ENCODE data around the gene NGF.
"Not testable (repeated sequence)": the region's sequence is repeated elsewhere in the genome, so short reads cannot be mapped to it uniquely, and the experiment has no call there.

Gene NGF

GRCh38 chr1:115332813-115333608, 5.0 kb downstream of the NGF start:
- DNase-seq = no peak

DNA sequence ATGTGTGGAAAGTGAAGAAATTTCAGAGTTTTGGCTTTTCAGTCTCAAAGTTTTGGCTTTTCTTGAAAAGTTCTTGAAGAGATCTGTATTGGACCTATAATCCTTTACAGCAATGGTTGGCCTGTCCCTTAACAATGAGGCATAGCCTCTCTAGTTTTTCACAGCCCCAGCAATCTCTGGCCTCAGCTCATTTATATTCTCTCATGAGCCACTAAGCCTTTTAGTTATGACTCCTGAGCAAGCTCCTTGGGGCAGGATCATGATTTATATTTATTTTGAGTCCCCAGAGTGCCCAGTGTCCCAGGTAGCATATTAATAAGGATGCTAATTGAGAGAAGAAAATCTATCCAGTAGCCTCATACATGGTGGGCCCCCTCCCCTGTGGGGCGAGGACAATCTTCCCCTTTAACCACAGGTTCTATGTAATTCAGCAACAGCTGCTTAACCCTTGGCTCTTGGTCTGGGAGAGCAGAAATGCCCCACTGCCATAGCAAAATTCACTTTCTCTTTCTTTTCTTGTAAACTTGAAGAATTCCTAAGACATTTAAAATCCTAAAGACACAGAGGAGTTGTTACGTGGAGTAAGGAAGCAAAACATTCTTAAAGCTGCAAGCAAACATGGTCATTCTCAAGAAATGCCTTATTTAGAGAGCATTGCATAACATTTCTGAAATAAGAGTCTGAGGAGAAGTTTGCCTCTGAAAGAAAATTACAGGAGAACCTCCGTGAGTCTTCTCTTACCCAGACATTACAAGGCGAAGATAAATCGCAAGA, 6.3 kb downstream of the NGF start:
- DNase-seq = no peak

GRCh38 chr1:115330480-115331013, 7.5 kb downstream of the NGF start:
- DNase-seq = no peak

DNA sequence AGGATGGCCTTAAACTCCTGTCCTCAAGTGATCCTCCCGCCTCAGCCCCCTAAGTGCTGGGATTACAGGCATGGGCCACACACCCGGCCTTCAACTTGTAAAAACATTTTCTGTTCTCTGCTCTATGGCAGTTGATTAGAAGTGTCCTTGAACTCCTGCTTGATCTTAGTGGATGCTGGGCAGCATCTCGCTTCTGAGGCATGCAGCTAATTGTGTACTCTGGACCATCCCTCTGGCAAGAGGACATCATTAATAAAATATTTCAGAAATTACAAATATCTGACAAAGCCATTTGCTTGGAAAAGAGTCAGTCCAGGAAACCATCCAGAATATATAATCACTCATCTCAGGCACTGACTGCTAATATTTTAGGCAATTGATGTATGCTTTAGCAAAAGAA, 8.1 kb downstream of the NGF start:
- no peak for DNase-seq

- DNase-seq = no peak
These were observed 10.8 kb downstream of the NGF start for GRCh38 chr1:115327270-115327669.

DNA sequence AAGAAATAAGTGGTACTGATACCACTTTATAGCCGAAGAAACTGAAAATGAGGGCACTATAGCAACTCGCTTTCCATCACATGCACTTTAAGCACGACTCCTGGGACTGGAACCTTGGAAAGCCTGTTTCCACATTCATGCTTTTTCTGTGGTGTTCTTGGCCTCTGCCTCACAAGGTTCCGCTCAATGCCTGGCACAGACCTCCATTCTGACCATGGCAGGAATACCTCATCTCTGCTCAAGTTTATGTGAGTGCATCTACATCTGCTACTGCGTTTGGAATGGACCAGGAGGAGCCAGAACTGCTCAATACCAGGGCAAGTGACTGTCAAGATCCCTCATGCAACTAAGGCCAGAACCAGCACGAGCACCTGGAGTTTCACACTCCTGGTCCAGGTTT, 11.6 kb downstream of the NGF start:
- DNase-seq = no peak

DNA sequence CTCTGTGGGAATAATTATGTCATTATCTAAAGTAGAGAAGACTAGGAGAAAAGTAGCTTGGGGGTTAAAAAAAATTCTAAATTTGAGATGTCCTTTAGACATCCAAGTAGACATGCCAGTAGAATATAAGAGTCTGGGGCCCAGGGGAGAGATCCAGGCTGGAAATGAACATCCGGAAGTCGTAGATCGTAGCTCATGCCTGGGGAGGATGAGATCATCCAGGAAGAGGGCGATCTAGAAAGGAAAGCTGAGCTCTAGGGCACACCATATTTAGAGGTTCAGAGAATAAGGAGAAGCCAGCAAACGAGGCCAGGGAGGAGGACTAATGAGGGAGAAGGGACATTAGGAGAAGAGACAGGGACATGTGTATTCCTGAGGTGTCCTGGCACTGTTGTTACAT, 12.2 kb downstream of the NGF start:
- no peak for DNase-seq

DNA sequence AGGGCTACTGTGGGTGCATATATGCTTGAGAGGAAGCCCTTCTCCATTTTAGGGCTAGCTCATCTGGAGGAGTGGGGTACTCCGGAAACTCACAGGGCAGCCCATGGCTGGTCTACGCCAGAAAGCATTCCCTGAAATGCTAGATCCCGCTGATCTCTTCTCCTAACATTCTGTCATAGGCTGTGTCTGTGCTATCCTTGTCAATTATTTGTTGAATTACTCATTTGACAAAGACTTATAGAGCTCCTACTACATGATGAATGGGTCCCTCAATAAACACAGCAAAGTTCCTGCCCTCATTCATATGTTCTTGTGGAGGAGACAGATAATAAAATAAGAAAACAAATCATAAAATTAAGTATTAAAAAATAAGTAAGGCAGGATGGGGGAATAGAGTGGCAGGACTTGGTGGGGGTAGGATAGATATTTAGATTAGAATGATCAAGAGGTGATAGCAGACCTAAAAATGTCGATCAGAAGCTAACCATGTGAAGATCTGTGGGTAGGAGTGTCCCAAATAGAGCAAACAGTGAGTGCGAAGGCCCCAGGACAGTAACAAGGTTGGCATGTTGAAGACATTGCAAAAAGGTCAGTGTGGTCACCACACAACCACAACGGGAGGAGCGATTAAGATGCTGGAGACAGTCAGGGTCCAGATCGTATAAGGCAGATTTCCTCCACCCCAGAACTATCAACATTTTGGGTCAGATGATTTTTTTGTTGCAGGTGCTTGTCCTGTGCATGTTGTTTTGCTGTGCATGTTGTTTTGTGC, 13.2 kb downstream of the NGF start:
- DNase-seq = no peak

GRCh38 chr1:115323366-115324004, 14.6 kb downstream of the NGF start:
- no peak for DNase-seq

GRCh38 chr1:115322631-115323030, 15.4 kb downstream of the NGF start:
- DNase-seq = no peak

- no peak for DNase-seq
These were observed 17.7 kb downstream of the NGF start for GRCh38 chr1:115320377-115320776.

GRCh38 chr1:115319706-115320105, 18.3 kb downstream of the NGF start:
- no peak for DNase-seq

DNA sequence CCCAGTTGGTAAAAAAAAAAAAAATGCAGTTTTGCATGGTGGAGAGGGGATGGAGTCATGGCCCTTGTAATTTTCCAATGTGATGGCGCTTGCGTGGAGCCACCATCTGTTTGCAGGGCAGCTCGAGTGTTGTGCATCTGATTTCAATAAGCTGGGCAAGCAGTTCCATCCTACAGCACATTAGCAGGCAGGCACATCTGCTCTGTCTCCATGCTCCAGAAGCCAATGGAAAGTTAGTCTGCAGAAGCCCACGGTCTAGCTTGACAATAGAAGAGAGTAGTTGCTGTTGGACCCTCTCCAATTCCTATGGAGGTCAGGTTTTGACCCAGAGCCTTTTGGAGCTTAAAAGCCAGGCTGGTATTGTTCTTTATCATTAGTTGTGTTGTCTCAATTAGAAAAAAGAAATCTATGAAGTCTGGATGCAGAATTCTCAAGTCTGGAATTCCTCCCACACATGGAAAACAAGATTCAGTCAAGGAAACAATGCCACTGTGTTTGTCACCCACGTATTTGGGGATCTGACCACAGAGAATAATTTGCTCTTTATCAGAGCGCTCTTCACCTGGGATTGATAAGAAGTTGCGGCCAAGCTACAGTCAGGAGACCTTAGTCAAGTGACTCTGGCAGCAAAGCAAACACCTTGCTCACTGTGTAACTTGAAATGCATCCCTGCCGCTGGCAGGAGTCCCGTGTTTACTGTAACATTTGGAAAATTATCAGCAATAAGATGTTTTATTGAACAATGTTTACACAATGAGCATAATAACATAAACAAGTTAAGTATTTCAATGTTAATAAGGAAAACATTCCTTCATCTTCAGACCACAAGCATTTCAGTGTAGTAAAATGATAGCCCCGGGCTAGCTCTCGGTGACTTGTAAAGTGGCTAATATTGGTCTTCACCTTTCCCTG, 20.7 kb downstream of the NGF start:
- DNase-seq = peak; percentile 77

- no peak for DNase-seq
These were observed 23.3 kb downstream of the NGF start for GRCh38 chr1:115314765-115315164.

DNA sequence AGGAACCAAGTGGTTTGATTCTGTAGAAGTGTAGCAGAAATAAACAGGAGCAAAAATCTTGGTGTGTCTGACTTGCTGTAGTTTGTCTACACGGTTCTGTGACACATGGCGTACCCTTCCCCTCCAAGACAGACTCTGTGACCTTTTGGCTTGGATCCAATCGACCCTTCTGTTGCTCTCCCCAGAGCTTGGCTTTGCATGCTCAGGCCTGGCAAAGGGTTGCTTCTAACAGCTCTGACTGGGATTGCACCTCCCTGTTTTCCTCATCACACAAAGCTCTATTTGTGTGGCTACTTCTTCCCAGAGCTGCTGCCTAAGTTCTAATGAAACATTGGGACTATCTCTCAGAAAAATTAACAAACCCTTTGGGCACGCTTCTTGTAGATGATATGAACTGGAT, 24.0 kb downstream of the NGF start:
- DNase-seq = peak; percentile 13

DNA sequence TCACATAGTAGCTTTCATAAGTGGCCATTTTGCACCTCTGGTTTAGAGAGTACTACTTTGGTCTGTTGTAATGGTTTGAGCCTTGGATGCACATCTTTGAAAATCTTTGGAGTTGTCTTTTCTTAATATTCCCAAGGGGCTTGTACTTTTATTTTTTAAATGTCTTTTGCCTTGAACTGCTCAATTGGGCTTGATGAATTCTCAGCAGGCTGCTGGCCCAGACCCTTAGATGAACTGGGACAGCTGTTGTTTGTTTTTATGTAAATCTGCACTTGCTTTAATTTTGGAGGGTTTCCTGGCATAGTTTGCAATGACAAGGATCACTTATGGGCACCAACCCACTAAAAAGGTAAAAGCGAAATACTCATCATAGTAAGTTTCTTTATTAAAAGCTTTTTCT, 24.9 kb downstream of the NGF start:
- peak; percentile 25 for DNase-seq

DNA sequence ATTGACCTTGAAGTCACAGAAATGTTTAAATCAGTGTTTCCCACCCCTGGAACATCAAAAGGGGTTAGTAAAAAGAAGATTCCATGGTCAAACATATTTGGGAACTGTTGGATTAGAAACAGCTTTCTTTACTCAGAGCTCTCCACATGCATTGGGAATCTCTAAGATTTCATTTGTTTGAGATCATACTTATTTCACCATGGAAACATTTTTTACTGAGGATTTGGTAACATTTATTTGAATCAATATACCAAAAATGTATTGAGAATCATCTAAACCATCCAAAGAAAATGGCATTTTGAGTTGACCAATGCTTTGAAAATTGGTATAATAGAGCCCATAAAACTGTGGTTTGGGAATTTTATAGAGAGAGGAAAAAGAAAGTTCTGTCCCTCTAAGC, 25.3 kb downstream of the NGF start:
- DNase-seq = no peak

- no peak for DNase-seq
These were observed 26.5 kb downstream of the NGF start for GRCh38 chr1:115311474-115311989.

DNA sequence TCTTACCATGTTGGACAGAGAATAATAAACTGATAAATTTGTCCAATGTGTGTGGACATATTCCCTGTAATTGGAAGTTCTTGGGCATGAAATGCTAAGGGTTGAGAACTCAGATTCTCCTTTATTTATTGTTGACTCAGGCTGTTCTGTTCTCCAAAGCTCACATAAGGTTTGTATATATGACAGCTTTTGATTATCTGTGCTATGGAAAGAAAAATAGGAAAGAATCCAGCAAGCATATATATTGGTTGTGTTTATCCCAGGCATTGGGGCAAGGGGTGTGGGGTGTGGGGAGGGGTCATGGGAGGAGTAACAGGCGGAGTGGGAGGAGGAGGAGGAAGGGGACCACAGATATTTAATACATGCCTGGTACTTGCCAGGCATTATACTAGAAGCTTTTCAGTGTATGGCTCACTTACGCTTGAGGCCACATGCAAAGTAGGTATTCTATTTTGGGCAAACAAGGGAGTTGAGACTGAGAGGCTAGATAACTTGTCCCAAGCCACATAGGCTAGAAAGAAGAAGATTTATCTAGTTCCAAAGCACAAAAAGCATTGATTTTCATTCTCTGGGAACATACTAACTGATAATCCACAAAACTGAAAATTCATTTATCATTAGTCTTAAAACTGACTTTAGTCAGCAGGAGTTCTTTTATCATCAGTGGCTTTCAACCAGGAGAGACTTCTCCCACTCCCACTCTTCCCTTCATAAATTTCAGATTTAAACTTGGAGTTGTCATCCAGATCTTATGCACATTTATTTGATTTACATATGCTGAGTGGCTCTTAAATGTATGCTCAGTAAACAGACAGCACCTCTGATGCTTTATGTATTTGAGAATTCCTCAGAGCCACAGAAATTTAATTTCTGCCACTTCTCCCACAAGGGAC, 27.2 kb downstream of the NGF start:
- DNase-seq = no peak

- not testable (repeated sequence) for DNase-seq
These were observed 28.5 kb downstream of the NGF start for GRCh38 chr1:115309504-115309903.

All from NCI-H1092 treated with DMSO at 0.1 percent for 48 hours (cell line).